Activated T-cell treated with anti-CD3 and anti-CD28 coated beads for 4 hours (primary cell): Measurements from ENCODE around the gene ZNF486.
A peak's percentile ranks its signal among the peaks of the same experiment; 100 is the strongest.
"Not testable (repeated sequence)": the region's sequence is repeated elsewhere in the genome, so short reads cannot be mapped to it uniquely, and the experiment has no call there.

Experiments
- DNase-seq: peaks from one replicate; pipeline ENCODE4 v3.0.0-alpha.2; 2020

Gene ZNF486

GRCh38 chr19:20167020-20167644 is at the start of gene ZNF486:
Gene ZNF486 (plus strand): TSS chr19:20167214. CDS start chr19:20167331, 117 bp downstream.
- DNase-seq, result peak; percentile 82

- DNase-seq, result not testable (repeated sequence)
Measured at GRCh38 chr19:20118064-20118839, 48.8 kb upstream of the ZNF486 start.

DNA sequence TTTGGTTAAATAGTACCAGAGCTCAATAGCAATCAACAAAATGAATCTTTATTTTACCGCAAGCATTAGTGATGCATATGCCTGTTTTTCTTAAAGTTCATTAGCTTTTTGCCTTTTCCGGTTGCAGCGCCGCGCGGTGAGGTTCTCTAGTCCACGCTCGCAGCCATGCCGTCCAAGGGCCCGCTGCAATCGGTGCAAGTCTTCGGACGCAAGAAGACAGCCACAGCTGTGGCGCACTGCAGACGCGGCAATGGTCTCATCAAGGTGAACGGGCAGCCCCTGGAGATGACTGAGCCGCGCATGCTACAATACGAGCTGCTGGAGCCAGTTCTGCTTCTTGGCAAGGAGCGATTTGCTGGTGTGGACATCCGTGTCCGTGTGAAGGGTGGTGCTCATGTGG is 42.1 kb upstream of the ZNF486 start:
- no peak for DNase-seq

- DNase-seq, result not testable (repeated sequence)
Measured at GRCh38 chr19:20132933-20133332, 34.1 kb upstream of the ZNF486 start.

DNA sequence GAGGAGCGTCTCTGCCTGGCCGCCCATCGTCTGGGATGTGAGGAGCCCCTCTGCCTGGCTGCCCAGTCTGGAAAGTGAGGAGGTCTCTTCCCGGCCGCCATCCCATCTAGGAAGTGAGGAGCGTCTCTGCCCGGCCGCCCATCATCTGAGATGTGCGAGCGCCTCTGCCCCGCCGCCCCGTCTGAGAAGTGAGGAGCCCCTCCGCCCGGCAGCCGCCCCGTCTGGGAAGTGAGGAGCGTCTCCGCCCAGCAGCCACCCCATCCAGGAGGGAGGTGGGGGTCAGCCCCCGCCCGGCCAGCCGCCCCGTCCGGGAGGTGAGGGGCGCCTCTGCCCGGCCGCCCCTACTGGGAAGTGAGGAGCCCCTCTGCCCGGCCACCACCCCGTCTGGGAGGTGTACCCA is 29.3 kb upstream of the ZNF486 start:
- DNase-seq, result not testable (repeated sequence)

GRCh38 chr19:20151617-20152145 is 15.3 kb upstream of the ZNF486 start:
- DNase-seq, result no peak

DNA sequence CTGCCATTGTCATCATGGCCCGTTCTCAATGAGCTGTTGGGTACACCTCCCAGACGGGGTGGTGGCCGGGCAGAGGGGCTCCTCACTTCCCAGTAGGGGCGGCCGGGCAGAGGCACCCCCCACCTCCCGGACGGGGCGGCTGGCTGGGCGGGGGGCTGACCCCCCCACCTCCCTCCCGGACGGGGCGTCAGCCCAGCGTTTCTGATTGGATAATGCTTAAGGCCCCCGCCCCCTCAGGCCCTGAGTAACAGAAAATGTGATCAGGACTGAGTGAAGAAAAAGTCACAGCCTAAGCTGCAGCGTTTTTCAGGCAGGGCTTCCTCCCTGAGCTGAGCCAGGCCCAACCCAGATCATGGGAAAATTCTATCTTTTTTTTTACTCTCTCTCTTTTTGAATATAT is 14.5 kb upstream of the ZNF486 start:
- DNase-seq, result not testable (repeated sequence)

DNA sequence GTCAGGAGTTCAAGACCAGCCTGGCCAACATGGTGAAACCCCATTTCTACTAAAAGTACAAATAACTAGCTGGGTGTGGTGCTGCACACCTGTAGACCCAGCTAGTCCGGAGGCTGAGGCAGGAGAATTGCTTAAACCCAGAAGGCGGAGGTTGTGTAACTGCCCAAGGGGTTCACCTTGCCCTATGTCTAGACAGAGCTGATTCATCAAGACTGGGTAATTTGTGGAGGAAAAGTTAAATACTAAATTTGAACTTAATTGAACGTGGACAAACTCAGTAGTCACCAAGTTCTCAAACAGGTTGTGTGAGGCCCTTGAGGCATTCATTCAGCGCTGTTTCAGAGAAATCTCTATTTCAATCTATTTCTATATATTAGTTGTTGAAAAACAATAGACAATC is 13.7 kb upstream of the ZNF486 start:
- no peak for DNase-seq

DNA sequence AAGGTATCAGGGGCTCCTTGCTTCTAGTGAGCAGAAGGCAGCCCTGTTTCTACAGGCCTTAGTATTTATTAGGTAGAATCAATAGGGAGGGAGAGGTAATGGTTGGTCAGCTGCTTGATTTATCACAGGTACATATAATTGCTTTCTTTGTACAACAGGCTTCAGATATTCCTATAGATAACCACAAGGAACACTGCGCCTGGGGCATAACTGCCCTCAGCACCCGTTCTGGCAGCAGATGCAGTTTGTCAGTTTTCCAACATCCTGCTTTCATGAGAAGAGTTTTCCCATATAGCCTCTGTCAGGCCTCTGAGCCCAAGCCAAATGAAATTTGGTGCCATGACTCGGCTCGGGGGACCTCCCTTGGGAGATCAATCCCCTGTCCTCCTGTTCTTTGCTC is 12.4 kb upstream of the ZNF486 start:
- DNase-seq, result no peak

- no peak for DNase-seq
Measured at GRCh38 chr19:20162821-20163220, 4.2 kb upstream of the ZNF486 start.

DNA sequence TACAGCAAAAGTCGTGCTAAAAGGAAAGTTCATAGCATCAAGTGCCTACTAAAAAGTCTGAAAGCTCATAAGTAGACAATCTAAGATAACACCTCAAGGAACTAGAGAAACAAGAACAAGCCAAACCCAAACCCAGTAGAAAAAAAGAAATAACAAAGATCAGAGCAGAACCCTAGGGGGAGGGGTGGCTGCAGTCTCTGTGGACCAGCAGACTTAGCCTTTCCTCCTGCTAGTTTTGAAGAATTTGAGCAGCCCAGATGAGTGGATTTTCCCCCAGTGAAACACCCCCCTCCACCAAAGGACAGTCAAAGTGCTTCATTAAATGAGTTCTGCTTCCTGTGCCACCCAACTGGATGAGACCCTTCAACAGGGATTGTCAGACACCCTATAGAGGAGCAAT is 2.6 kb upstream of the ZNF486 start:
- no peak for DNase-seq

- no peak for DNase-seq
Measured at GRCh38 chr19:20165971-20166592, 932 bp upstream of the ZNF486 start.

GRCh38 chr19:20167651-20168122 is 673 bp downstream of the ZNF486 start:
- no peak for DNase-seq

DNA sequence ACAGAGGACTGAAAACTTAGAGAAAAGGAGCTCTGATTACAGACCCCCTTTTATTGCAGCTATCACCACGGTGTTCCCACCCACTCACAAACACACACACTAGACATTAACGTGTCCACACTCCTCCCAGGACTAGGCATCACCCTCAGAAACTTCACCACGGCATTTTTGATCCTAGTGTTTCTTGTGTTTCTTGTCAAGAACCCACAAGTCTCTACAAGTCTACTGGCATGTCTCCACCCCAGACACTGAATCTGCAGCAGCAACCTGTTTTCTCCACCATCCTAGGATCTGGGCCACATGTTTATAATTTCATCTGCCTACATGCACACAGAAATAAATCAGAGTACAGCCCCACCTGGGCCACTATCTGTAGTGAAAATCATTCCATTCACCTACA is 4.3 kb downstream of the ZNF486 start:
- DNase-seq, result no peak

DNA sequence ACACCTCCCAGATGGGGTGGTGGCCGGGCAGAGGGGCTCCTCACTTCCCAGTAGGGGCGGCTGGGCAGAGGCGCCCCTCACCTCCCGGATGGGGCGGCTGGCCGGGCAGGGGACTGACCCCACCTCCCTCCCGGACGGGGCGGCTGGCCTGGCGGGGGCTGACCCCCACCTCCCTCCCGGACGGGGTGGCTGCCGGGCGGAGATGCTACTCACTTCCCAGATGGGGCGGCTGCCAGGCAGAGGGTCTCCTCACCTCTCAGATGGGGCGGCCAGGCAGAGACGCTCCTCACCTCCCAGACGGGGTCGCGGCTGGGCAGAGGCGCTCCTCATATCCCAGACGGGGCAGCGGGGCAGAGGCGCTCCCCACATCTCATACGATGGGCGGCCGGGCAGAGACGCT is 8.8 kb downstream of the ZNF486 start:
- DNase-seq, result not testable (repeated sequence)

GRCh38 chr19:20179956-20180355 is 12.9 kb downstream of the ZNF486 start:
- not testable (repeated sequence) for DNase-seq

DNA sequence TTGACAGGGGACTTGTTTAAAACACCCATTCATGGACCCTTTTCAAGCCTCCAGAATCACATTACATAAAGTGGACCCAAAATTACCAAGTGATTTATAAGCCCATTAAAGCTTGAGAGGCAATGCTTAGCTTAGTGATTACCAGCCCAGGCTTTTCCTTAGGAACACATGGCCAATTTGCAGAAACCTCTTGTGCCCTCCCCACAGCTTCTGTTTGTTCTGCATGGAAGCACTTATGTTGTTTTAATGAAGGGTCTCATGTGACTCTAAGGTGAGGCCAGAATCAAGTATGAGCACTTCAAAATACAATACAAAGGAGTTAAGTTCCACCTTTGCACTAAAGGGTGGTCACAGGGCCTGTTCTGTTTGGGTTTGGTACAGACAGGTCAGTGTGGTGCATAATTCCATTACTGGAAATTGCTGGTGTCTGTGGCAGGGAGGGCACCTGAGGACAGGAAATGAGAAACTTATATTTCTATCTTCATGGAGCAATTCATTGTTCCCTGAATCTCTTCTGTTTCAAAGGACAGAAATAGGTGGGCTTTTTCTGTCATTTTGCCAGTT is 15.3 kb downstream of the ZNF486 start:
- DNase-seq, result no peak

DNA sequence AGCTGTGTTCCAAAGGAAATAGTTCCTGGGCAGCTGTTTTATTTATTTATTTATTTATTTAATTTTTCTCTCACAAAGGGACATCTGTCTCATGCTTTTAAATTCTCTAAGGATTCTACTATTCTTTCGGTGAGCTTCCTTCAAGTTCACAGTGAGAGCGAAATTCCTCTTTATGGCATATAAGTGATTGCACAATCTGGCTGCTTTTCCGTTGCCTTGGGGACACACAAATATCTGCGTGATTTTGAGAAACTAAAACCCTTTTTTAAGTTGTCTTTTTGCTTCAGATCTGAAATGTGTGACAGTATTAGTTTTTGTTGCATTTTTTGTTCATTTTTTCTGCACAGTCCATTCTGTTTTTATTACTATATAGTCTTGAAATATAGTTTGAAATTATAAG is 19.2 kb downstream of the ZNF486 start:
- DNase-seq, result no peak

DNA sequence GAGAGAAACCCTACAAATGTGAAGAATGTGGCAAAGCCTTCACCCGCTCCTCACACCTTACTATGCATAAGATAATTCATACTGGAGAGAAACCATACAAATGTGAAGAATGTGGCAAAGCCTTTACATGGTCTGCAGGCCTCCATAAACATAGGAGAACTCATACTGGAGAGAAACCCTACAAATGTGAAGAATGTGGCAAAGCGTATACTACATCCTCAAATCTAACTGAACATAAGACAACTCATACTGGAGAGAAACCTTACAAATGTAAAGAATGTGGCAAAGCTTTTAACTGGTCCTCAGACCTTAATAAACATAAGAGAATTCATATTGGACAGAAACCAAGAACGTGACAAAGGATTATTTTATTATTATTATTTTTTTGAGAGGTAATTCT is 30.7 kb downstream of the ZNF486 start:
- DNase-seq, result no peak

- no peak for DNase-seq
Measured at GRCh38 chr19:20209051-20209450, 42.0 kb downstream of the ZNF486 start.

DNA sequence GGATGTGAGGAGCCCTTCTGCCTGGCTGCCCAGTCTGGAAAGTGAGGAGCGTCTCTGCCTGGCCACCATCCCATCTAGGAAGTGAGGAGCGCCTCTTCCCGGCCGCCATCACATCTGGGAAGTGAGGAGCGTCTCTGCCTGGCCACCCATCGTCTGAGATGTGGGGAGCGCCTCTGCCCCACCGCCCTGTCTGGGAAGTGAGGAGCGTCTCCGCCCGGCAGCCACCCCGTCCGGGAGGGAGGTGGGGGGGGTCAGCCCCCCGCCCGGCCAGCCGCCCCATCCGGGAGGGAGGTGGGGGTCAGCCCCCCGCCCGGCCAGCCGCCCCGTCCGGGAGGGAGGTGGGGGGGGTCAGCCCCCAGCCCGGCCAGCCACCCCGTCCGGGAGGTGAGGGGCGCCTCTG is 47.4 kb downstream of the ZNF486 start:
- not testable (repeated sequence) for DNase-seq

DNA sequence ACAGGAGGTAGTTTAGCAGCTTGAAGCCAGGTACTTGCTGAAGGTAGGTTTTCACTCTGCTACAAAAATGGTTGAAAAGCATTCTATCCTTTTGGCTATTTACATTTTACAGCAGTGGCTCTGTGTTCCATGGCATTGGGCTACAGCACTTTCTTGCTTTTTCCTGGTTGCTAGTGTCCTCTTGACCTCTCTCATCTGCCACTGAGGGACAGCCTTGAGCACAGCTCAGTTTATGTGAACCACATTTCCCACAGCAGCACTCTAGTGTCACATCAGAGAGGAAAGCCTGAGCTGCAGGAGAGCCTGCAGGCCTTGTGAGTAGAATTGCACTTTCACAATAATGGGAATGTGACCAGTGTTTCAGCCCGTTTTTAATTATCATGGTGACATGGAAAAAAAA is 54.6 kb downstream of the ZNF486 start:
- DNase-seq, result not testable (repeated sequence)

DNA sequence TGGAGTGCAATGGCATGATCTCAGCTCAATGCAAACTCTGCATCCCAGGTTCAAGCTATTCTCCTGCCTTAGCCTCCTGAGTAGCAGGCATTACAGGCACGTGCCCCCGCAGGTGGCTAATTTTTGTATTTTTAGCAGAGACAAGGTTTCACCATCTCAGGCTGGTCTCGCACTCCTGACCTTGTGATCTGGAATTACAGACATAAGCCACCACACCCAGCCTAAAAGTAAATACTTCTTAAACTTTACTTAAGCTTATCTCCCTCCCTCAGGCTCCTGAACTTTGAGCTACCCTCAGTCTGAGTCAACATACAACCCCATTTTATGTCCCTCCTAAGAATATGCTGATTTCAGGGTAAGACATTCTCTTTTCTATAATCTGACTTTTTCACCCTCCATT is 66.1 kb downstream of the ZNF486 start:
- no peak for DNase-seq
